SU-DHL-6 (cell line): ENCODE measurements around the gene MMP15.

Experiments
- CTCF ChIP-seq: fragments of 200-600 bp; sonication (generic); IDR thresholded peaks from one replicate; pipeline ENCODE4 v1.5.1; 2017; ENCODE audit warnings: antibody characterized with exemption, mild to moderate bottlenecking, low read length, moderate library complexity; ENCODE audit not compliant: insufficient read depth, poor library complexity, severe bottlenecking
- EZH2phosphoT487 ChIP-seq: fragments of 200-600 bp; sonication (generic), shearing (Covaris generic); conservative IDR thresholded peaks from 2 replicates; pipeline ENCODE4 v1.6.1; 2018; ENCODE audit warnings: mild to moderate bottlenecking, antibody characterized with exemption, low read length, moderate library complexity, mixed read lengths

DNA sequence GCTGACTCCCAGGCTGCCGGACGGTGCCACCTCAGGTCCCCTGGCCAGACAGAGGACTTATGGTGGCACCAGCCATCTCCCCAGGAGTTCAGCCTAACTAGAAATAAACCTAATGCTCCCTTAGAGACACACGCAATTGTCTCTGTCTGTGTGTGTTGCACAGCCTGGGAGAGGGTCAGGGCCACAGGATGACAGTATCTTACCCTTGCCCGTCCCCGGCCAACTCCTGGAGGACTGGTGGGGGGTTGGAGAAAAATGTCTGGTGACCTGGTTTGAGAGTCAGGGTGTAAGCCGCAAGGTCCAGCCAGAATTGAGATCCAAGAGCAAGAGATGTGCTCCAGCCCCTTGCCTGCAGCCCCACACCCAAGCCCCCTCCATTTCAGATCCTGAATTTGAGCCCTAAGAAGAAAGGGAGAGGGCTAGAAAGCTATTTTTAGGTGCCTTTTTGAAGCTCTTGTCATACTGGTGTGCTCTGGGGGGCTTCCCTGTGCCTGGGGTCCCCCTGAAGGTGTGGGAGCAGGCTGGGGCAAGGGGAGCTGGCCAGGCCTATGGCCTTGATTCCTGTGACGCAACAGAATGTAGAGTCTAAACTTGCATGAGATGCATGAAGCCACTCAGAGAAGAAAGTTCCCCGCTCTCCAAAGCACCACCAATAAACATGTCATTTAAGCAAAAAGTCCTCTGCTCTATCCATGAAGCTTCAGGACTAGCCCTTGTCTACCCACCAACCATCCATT is 37.9 kb upstream of the MMP15 start:
- no peak for TF ChIP-seq CTCF
- no peak for TF ChIP-seq EZH2phosphoT487
